ENCODE results near the gene CIAO1.
"Not testable (repeated sequence)": the region's sequence is repeated elsewhere in the genome, so short reads cannot be mapped to it uniquely, and the experiment has no call there.

The CIAO1 gene

DNA sequence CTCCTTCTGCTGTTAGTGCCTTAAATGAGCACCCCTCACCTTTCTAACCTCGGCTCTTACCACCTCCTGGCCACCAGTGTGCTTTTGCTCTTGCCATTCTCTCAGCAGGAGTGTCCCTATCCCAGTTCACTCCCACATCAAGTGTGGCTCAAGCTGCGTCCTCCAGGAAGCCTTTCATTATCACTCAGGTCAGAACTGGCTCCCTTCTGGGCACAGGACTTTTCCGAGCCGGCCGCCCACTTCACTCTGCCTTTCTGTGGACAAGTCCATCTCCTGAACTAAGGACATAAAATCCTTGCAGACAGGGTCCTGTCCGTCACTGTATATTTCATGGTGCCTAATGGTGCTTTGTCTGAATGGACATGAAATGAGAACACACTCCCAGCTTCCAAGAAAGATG, 15.8 kb upstream of the CIAO1 start:
- no peak for DNase-seq (ENCODE audit: low spot score)

DNA sequence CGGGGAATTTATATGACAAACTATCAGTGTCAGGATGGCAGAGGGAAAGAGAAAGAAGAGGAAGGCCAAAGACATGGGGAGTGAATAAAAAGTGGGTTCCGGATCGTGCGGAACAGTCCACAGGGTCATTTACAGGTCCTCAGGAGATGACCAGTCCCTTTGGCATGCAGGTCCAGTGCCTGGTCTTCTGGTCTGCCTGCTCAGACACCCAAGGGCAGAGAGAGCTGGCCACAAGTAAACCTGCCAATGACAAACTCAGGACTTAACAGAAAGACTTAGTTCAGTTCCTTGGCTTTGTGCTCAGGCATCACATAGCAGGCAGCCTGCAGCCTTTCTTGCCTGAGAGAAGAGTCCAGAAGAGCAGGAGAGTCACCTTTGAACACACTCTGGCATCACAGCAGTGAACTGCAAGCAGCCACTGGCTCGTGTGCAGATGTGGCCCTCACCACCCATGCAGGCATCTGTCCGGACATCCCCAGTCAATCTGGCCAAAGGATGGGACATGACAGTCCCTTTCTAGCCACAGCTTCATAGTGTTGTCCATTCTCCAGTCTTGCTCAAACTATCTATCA, 14.2 kb upstream of the CIAO1 start:
- DNase-seq (ENCODE audit: low spot score): no peak

DNA sequence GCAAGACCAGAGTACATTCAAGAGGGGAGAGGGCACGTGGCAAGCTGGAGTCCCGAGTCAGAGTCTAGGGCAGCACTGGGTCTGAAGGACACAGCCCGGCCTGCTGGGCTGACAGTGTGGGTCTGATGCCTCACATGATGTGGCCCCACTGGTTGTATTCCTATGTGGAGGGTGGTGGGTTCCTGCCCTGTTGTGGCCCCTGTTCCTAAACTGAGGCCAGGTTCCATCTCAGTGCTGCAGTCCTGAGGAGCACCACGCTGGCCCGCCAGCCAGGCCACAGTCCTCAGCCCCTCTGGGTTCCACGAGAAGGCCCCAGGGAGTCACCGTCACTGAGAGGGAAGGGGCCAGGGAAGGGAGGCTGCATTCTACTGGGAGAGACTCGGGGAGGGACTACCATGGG, 13.5 kb upstream of the CIAO1 start:
- DNase-seq (ENCODE audit: low spot score): no peak

DNA sequence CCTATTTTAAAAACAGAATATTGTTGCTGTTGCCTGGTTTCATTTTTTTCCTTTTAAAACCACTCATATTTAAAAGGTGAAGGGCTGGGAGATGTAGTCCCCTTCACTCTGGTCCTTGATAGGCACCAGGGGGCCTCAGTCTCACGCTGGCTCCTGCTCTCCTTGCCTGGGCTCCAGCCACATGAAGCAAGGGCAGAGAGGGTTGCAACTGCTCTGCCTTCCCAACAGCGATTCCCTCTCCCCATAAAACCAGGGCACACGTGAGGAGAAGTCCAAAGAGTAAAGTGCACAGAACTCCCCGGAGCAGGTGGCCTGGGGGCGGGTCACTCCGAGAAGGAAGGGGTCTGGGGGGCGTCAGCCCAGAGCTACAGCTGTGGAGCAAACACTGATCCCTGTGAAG, 13.0 kb upstream of the CIAO1 start:
- no peak for DNase-seq (ENCODE audit: low spot score)

DNA sequence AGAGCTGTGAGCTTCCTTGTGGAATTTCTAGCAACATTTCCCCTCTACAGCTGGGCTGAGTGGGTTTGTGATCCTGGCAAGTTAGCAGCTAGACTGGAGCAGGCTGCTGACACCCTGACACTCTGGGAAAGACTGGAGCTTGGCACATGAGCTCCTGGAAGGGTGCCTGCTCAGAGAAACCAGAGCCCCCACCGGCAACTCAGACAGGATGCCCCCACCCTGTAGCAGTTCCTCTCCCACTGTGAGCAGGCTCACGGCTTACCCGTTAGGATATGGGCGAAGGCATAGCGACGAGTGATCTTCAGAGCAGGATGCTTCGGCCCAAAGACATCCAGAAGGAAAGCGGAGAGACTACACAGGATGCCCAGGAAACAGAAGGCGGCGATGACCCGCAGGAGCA, 11.5 kb upstream of the CIAO1 start:
- no peak for DNase-seq (ENCODE audit: low spot score)

DNA sequence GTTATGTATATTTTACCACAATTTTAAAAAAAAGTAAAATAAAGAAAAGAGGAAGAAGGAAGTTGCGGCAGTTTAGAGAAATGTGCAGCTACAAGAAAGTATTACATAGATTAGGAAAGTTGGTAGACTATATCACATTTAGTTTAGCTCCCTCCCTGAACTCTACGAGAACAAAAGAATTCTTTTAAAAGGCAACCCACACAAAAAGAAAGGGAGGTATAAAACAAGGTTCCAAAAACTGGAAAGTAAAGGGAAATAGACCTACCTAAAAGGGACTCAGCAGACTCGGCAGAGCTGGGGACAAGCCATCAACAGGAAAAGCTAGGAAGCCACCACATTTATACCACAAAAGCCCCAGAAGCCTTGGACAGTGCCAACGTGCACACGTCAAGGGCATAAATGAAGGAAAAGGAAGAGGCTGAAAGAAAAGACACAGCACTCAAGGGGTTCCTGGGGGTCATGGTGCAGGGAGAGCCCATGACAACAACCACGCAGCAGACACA, 9.4 kb upstream of the CIAO1 start:
- DNase-seq (ENCODE audit: low spot score): no peak

DNA sequence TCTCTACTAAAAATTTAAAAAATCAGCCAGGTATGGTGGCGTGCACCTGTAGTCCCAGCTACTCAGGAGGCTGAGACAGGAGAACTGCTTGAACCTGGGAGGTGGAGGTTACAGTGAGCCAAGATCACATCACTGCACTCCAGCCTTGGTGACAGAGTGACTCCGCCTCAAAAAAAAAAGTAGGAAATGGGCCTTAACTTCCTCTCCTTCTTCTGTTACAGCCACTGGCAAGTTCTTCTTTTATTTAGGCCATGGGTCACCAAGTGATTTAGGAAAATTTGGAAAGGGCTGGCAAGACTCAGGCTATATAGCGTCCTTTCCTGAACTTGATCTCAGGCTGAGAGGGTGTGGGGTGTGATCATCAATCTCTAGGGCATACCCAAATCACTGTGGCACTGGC, 8.3 kb upstream of the CIAO1 start:
- DNase-seq (ENCODE audit: low spot score): not testable (repeated sequence)

DNA sequence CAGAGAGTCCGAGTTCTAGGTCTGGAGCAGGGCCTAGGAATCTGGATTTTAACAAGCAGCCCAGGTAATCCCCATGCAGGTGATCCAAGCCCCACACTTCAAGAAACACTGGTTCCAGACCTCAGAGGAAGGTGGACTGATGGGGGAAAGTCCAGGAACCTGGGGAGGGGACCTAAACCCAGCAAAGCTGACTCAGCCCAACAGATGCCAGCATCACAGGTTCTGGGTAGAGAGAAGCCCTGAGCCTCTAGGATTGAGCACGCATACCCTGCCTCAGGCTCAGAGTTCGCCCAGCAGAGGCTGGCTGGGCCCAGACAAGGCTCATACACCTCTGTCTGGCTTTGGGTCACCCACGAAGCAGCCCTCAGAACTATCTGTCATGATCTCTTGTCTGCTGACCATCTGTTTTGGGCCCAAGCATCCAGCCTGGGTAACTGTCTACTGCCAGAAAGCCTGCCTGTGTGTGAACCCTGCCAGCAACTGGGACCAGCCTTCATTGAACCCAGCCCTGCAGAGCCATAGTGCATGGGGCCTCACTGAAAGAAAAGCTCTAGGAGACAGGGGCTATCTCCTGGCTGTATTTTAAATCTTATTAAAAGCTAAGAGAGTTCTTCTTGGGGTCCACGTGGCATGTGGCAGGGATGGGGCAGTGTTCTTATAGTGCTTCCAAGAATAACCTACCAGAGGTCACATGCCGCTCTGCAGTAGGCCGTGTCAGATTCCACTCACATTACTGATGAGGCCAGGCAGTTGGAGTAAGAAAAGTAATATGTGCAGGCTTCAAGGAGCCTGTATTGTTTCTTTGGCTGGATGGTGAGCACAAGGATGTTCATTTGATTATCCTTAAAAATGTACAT, 7.6 kb upstream of the CIAO1 start:
- no peak for DNase-seq (ENCODE audit: low spot score)

DNA sequence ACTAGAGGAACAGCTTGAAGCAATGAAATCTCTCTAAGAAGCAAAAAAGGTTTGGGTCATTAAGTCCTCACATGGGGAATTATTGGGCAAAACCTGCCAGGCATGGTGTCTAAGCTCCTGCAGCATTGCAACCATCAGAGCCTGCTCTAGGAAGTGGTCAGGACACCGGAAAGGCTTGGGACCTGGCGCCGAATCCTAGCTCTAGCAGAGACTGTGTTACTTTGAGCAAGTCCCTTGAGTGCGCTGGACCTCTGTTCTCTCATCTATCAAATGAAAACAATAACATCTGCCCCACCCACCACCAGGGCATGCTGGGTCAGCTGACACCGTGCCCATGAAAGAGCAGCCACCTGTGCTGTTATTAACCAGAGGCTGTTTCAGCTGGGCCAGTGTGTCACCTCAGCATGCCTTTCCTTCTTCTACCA, 6.5 kb upstream of the CIAO1 start:
- no peak for DNase-seq (ENCODE audit: low spot score)

DNA sequence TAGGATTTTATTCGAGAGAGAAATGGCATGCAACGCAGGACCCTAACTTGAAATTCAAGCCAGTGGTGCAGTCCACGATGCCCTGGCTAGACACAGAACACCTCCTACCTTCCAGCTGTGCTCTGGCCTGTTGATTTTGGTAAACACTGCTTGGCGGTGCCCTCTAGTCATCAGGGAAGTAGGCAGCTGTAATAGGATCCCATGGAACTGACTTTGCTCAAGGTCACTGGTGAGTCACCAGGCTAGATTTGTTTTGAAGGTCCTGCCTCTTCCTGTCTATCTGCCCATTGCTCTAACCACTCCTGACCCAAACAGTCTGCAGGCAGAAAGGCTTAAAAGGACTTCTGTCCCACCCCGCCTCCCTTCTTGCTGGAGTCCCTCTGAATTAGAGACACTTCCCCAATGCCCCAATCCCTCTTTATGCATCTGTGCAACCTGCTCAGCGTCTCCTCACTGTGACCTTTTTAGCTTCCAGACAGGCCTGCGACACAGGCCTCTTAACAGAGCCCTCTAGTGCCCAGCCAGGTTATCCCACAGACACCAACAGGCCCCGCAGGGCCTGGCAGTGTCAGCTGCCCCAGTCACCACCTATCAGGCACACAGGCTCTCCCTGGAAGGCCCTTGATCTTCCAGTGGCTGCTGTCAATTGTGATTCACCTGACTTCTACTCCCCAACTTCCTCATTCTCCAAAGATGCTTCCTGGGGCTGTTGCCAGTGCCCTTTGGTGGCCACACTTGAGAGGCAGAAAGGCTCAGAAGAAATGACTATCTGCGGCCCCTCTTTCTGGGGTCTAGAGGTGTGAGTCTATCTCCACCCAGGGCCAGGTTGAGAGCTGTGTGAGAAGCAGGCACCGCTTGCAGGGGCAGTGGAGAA, 5.4 kb upstream of the CIAO1 start:
- DNase-seq (ENCODE audit: low spot score): peak; percentile 95

DNA sequence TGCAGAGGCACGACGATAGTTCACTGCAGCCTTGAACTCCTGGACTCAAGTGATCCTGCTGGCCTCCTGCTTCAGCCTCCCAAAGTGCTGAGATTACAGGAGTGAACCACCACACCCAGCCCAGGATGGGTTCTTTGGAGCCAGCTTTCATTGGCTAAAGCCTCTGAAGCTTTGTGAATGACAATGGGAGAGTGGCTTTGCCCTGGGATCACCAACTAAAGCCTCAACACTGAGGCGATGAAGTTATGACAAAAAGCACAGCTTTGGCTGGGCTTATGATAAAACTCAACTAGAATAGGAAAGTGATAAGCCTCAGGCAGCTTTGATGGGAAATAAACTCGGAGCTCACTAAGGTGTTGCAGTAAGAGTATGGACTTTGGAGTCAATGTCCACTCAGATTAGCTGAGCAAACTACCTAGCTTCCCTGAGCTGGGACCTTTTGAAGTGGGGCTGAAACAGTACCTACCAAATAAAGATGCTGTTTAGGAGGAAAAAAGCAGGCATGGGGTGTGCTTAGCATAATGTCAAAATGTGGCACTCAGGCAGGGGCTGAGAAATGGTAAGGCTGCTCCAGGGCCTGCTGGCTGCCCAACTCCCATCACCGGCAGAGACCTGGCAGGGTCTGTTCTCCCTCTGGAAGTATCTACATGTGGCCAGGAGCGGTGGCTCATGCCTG, 4.6 kb upstream of the CIAO1 start:
- peak; percentile 74 for DNase-seq (ENCODE audit: low spot score)

DNA sequence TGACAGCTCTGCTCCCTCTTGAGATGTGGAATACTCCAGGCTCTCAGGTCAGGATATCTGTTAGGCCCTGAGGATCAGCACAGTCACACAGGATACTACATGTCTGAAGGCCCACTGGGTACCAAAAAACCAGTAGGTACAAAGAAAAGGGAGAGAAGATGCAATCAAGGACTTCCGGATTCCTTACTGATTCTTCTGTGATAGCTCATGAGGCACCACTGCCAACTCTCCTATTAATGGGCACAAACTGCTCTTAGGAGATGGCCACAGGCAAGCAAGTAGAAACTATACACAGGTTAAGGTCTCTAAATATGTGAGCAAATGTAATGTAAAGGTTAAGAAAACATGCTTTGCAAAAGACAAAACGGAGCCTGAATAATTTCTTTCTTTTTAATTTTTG, 3.7 kb upstream of the CIAO1 start:
- DNase-seq (ENCODE audit: low spot score): no peak

DNA sequence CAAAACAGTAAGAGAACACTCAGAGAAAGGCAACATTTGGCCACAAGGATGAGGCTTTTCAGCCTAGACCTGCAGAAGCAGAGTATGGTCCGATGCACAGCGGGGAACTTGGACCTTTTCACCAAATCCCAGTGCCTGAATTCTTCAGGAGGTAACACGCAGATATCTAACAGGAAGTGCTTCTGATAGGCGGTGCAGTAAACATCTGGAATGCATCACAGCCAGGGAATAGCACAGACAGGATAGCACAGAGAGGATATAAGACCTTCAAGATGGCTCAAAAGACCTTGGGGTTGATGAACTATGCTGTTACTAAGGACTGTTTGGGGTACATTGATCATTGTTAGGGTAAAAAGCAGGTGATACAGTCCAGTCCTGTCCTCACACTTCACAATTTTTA, 1.9 kb upstream of the CIAO1 start:
- DNase-seq (ENCODE audit: low spot score): no peak

DNA sequence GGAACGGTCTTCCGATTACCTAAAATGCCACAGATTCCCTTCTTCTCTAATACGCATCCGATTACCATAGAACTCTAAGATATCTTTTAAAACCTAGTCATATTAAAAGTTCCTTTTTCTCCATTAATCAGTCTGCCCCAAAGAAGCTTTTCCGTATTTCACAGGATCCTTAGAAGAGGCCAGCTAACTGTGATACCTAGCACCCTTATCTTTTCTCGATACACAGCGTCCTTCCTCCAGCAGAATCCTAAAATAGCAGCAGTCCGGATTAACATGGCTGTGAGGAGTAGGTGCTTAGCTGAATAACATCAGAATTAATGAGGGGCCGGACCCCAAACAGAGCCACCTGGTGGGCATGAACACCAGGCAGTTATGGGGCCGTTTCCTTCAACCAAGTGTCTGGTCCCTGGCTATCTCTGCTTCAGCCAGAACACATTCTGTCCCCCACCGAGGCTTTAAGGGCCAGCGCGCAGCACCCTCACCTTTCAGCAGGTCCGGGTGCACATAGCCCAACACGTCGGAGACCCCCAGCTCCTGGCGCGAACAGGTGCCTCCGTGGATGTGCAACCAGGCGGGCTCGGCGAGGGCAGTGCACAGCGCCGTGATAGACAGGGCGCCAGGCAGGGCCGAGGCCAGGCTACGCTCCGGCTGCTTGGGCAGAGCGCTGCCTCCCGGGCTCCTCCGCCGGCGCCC, 1.2 kb upstream of the CIAO1 start:
- DNase-seq (ENCODE audit: low spot score): peak; percentile 63

DNA sequence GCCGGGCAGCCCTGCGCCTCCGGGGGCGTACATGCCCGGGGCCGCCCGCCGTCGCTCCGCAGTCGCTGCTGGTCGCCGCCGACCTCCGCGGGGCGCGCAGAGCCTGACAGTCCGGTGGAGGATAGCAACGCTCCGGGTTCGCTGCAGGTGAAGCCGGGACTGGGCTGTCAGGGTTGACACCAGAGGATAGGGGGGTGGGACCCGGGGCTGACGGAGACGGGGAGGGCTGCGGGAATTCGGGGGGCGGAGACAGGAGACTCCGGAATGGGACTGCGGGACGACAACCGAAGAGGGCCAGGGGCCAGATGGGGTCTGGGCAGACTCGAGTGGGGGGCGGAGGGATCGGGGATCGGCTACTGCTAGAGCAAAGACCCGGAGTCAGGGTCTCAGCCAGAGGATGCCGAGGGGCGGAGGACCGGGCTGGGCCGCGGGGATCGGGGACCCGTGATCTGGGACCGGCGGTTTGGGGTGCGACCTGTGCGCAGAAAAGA, 631 bp upstream of the CIAO1 start:
- DNase-seq (ENCODE audit: low spot score): peak; percentile 57

DNA sequence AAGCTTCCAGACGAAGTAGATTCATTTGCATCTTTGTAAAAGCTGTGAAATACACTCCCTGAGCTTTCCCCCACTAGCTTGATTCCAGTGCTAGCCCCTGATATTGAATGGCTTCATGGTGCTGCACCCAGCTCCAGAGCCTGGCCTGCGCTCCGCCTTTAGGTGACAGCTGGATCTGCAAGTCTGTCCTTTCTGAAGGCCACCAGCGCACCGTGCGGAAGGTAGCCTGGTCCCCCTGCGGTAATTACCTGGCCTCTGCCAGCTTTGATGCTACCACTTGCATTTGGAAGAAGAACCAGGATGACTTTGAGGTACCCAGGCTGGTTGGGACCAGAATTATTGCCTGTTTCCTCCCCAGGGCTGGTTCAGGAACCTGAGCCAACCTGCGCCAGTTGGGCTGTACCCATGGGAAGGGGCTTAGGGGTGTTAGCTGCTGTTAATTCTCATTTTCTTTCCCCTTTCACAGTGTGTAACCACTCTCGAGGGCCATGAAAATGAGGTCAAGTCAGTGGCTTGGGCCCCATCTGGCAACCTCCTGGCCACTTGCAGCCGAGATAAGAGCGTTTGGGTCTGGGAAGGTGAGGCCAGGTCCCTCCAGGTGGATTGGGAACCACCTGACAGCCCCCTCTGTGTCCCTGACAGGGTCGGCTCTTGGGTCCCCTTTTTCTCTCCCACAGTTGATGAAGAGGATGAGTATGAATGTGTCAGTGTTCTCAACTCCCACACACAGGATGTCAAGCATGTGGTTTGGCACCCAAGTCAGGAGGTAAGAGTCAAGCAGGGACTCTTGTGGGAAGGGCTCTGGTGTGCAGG, 1.3 kb downstream of the CIAO1 start:
- peak; percentile 66 for DNase-seq (ENCODE audit: low spot score)

DNA sequence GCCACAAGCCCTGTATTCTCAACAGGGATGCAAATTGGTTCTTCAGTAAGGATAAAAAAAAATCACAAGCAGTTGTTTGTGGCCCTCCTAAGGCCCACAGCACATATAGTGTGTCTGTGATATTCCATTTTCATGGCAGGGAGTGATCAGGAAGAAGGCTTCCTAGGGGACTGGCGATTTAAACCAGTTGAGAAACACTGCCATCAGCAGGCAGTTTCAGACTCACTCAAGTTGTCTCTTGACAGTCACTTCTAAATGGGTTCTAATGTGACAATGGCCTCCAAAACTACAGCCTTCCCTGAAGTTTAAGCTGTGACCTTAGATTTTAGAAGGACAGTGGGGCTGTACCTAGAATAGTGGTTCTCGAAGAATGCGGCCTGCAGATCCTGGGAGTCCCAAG, 6.0 kb downstream of the CIAO1 start:
- DNase-seq (ENCODE audit: low spot score): peak; percentile 28

DNA sequence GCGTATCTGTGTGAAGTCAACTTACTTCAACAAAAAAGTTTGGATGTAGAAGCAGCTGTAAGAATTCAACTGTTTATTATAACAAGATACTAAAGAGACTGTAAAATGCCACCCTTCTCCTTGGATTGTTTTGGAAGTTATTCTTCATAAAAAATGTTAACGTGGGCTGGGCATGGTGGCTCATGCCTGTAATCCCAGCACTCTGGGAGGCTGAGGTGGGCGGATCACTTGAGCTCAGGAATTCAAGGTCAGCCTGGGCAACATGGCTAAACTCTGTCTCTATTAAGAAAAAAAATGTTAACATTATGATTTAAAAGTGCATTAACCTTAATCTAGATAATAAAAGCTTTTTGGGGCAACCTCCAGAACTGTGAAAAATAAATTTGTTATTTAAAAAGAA, 7.7 kb downstream of the CIAO1 start:
- no peak for DNase-seq (ENCODE audit: low spot score)

DNA sequence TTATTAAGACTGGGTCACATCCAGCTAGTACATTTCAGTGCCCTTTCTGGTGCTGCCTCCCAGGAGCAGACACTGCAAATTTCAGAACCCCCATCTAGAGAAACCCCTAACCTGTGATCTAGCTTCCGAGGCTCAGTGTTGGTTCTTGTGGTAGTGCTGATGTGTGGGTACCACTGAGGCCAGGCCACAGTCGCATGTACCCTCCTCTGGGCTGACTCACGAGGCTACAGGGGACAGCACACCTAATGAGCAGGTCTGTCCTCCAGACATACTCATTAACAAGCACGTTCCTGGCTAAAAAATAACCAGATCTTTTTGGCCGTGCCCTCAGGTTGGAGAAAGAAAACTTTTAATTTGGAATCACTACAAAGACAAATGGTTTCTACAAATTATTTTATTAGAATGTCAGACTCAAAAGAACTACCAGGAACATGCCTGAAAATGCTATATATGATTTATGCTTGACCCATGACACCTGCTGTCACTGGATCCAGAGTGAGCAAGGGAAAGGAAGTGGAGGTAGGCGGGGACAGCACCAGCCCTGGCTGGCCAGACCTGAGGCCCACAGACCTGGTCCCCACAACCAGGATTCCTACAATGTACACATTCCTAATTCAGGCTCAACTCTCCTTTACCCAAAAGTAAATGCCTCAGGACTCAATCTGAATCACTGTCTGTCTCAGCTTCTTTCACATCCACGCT, 8.5 kb downstream of the CIAO1 start:
- no peak for DNase-seq (ENCODE audit: low spot score)
